ENCODE results near the gene ADK. TPM values are rescaled to one million over a fixed set of nuclear protein-coding genes. Genes with fewer than 3 reads are reported as not detected.

The ADK gene
- total and polyA plus RNA-seq, 2 of the 13 experiments (the other 11 are each of a cell fraction or from before 2014, with no cell fraction given): 48.6 to 79.1 TPM

DNA sequence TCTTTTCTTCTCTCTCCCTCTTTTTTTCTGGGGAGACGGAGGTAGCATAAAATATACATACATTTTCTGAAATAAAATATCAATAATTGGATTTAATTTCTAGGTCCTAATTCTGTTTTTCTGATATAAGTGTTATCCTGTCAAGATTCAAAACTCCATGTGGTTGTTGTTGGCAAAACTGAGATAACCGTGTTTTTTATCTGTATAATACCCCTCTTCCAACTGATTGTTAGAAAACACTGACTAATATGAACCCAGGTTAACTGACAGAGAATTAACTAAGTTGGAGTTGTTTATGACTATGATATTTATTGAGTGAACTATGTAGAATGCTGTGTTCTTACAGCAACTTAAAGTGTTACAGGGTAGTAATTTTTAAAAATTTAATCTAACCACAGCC is 438.8 kb downstream of the ADK start:
- FAIRE-seq (no peak), DNase-seq (ENCODE audit: low spot score) (no peak), ATAC-seq (no peak)
- intact Hi-C loops (cut with micrococcal nuclease; ENCODE audit: unreplicated experiment): no loop called here
- 96% methylated on average over 2 of the region's 2 CpGs for WGBS (ENCODE audit: low lambda C conversion rate)
- Histone ChIP-seq H3K4me3 (replicated peaks in 1 of 3; ENCODE audit: insufficient read depth in 1 of 3, low read depth in 2 of 3, low read length in 3 of 3) (no peak overlapping the region), H3K9ac (ENCODE audit: insufficient read depth, low read depth, low read length) (no peak overlapping the region), H2AFZ (ENCODE audit: low read length) (no peak overlapping the region), H3K4me1 (ENCODE audit: insufficient read depth, low read length) (peaks cover 25% of the 10 kb centered on the region), H3K79me2 (ENCODE audit: insufficient read depth, low read length) (no peaks in the 10 kb centered on the region), H3K4me2 (ENCODE audit: low read depth, low read length) (no peak overlapping the region), H3K36me3 (replicated peaks in 1 of 2; ENCODE audit: control insufficient read depth in 1 of 2, insufficient read depth in 2 of 2, low read length in 2 of 2) (peaks cover 2 to 4% of the 10 kb centered on the region in 2 experiments; a peak in 2 of 5 replicates), H4K20me1 (ENCODE audit: insufficient read depth, low read length) (no peaks in the 10 kb centered on the region), H3K27me3 (ENCODE audit: control insufficient read depth in 1 of 2, insufficient read depth in 2 of 2, low read length in 2 of 2) (no peaks in the 10 kb centered on the region), H3K9me3 (ENCODE audit: low read length) (no peaks in the 10 kb centered on the region), H3K27ac (ENCODE audit: extremely low read length, insufficient read depth, low read length) (no peak overlapping the region)
- ChIA-PET POLR2A (no interaction called here), CTCF (ENCODE audit: low intra/inter-chr PET ratio, low total read pairs) (no interaction called here)
- BruUV-seq (replicated peaks): no TSS peak
- in situ Hi-C loops (cut with HindIII; ENCODE audit: extremely low pct_ligation_motif_present, low pct_unique_long_range_greater_than_20kb): no loop called here
- TF ChIP-seq ZNF501 (CRISPR knock-in tag; IDR thresholded peaks at IDR 0.05): no peak
- TF ChIP-seq, protein P1, sequence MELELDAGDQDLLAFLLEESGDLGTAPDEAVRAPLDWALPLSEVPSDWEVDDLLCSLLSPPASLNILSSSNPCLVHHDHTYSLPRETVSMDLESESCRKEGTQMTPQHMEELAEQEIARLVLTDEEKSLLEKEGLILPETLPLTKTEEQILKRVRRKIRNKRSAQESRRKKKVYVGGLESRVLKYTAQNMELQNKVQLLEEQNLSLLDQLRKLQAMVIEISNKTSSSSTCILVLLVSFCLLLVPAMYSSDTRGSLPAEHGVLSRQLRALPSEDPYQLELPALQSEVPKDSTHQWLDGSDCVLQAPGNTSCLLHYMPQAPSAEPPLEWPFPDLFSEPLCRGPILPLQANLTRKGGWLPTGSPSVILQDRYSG (CRISPR knock-in tag; IDR thresholded peaks at IDR 0.05): no peak

DNA sequence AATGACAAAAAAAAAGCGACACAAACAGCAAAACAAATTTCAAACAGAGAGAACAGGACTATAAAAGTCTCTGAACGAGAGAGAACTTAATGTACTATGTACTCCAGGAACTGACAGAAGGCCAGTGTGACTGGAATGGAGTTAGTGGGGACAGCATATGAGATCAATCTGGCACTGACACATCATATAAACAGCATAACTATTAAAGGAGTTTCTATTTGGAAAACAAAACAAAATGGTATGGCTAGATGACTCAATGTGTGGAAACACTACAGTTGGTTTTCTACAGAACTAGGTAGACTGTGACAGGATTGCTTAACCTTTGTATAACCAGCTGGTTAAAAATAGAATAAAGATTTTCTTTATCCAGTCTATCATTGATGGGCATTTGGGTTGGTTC is 442.4 kb downstream of the ADK start:
- FAIRE-seq: no peak
- Histone ChIP-seq H3K9me3 (ENCODE audit: low read length) (no peaks in the 10 kb centered on the region), H3K27ac (ENCODE audit: extremely low read length, insufficient read depth, low read length) (no peak overlapping the region), H4K20me1 (ENCODE audit: insufficient read depth, low read length) (no peaks in the 10 kb centered on the region), H3K27me3 (ENCODE audit: control insufficient read depth in 1 of 2, insufficient read depth in 2 of 2, low read length in 2 of 2) (no peaks in the 10 kb centered on the region), H3K4me1 (ENCODE audit: insufficient read depth, low read length) (no peaks in the 10 kb centered on the region), H3K36me3 (replicated peaks in 1 of 2; ENCODE audit: control insufficient read depth in 1 of 2, insufficient read depth in 2 of 2, low read length in 2 of 2) (peaks cover 2 to 4% of the 10 kb centered on the region in 2 experiments; a peak in 2 of 5 replicates), H2AFZ (ENCODE audit: low read length) (no peak overlapping the region), H3K9ac (ENCODE audit: insufficient read depth, low read depth, low read length) (no peak overlapping the region), H3K4me2 (ENCODE audit: low read depth, low read length) (no peak overlapping the region), H3K79me2 (ENCODE audit: insufficient read depth, low read length) (no peaks in the 10 kb centered on the region), H3K4me3 (replicated peaks in 1 of 3; ENCODE audit: insufficient read depth in 1 of 3, low read depth in 2 of 3, low read length in 3 of 3) (no peak overlapping the region)
- TF ChIP-seq, protein P2, sequence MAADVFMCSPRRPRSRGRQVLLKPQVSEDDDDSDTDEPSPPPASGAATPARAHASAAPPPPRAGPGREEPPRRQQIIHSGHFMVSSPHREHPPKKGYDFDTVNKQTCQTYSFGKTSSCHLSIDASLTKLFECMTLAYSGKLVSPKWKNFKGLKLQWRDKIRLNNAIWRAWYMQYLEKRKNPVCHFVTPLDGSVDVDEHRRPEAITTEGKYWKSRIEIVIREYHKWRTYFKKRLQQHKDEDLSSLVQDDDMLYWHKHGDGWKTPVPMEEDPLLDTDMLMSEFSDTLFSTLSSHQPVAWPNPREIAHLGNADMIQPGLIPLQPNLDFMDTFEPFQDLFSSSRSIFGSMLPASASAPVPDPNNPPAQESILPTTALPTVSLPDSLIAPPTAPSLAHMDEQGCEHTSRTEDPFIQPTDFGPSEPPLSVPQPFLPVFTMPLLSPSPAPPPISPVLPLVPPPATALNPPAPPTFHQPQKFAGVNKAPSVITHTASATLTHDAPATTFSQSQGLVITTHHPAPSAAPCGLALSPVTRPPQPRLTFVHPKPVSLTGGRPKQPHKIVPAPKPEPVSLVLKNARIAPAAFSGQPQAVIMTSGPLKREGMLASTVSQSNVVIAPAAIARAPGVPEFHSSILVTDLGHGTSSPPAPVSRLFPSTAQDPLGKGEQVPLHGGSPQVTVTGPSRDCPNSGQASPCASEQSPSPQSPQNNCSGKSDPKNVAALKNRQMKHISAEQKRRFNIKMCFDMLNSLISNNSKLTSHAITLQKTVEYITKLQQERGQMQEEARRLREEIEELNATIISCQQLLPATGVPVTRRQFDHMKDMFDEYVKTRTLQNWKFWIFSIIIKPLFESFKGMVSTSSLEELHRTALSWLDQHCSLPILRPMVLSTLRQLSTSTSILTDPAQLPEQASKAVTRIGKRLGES (CRISPR knock-in tag; IDR thresholded peaks at IDR 0.05; ENCODE audit: borderline replicate concordance): no peak
- no peak for TF ChIP-seq LCORL (IDR thresholded peaks at IDR 0.05)
- TF ChIP-seq LCORL (CRISPR knock-in tag; IDR thresholded peaks at IDR 0.05): no peak
- TF ChIP-seq ZNF207 (IDR thresholded peaks at IDR 0.05; ENCODE audit: borderline replicate concordance): no peak
- no peak for TF ChIP-seq GTF2F1 (IDR thresholded peaks at IDR 0.05; ENCODE audit: low read length)
- TF ChIP-seq ZNF337 (CRISPR knock-in tag; IDR thresholded peaks at IDR 0.05; ENCODE audit: borderline replicate concordance, low read depth): no peak
- TF ChIP-seq DNMT1 (CRISPR knock-in tag; IDR thresholded peaks at IDR 0.05): no peak
- TF ChIP-seq SMYD3 (CRISPR knock-in tag; IDR thresholded peaks at IDR 0.05): no peak
- intact Hi-C loops (cut with micrococcal nuclease; ENCODE audit: unreplicated experiment): no loop called here
- in situ Hi-C loops (cut with HindIII; ENCODE audit: extremely low pct_ligation_motif_present, low pct_unique_long_range_greater_than_20kb): no loop called here
- CTCF ChIA-PET (ENCODE audit: low intra/inter-chr PET ratio, low total read pairs): no interaction called here
- BruUV-seq (replicated peaks): no TSS peak
- no peak for DNase-seq (ENCODE audit: low spot score)
- POLR2A ChIA-PET: no interaction called here
- WGBS (ENCODE audit: low lambda C conversion rate): 95% methylated on average over 2 of the region's 2 CpGs
- ATAC-seq: no peak
